LHCN-M2 (cell line): ENCODE measurements around the gene TMEM242. TPM values are rescaled to one million over a fixed set of nuclear protein-coding genes. Genes with fewer than 3 reads are reported as not detected.

ENCODE experiments used
- DNase-seq: peaks from one replicate; pipeline ENCODE4 v3.0.0-alpha.2; 2012; ENCODE audit warnings: low read depth
- total RNA-seq: library from RNA; depleted of rRNA; stranded (reverse); fragments of >200 nt; gene quantifications from 2 replicates; pipeline ENCODE4 v1.2.3, GENCODE V29; 2014

Gene TMEM242
- total RNA-seq, 1 experiment from 2014 or later = 5.5 TPM

GRCh38 chr6:157271911-157272310, 51.4 kb downstream of the TMEM242 start:
- no peak for DNase-seq

- no peak for DNase-seq
These were observed 51.9 kb downstream of the TMEM242 start for GRCh38 chr6:157271441-157271840.

DNA sequence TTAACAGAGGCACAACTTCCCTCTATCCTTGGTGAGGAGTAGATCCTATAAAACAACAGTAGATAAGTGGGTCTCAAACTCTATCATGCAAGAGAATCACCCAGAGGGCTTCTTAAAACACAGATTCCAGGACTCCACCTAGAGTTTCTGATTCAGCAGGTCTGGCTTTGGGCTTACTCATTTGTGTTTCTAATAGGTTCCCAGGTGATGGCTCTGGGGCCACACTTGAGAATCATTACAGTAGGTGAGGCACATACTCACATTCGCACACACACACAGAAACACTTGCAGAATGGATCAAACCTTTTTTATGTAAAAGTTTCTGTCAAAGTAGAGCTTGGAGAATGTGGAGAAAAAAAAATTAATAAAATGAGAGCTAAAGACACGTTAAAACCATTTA, 52.4 kb downstream of the TMEM242 start:
- DNase-seq = no peak

DNA sequence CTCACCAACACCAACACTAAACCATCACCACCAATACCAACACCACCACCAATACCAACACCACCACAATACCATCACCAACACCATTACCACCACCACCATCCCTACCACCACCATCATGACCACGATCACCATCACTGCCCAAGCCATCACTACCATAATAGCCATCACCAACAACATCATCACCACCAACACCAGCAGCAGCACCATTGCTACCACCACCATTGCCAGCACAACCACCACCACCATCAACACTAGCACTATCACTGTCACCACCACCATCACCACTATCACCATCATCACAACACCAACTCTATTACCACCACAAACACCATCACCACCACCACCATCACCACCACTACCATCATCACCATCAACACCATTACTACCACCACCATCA, 53.0 kb downstream of the TMEM242 start:
- no peak for DNase-seq

DNA sequence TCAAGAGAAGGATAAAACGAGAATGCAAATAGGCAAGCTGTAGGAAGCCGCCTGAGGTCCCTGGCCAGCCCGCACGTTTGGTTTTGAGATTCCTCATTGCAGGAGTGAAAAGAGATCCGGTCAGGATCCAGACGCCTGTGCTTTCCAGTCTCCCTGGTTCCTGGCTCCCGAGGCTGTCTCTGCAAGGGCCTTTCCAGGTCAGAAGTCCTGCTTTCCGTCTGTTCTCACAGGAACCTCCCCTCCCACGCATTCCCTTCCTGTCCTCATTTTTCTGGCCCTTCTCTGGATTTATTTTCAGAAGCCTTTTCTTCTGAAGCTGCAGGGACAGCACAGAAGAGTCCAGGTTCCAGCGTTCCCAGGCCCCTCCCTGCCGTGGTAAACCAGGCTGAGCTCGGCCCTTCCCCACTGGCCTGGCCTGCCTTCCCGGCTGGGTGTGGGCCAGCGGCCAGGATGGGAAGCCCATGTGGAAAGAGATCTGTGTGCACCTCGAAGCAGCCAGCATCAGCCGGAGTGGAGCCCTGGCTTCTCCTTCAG, 54.0 kb downstream of the TMEM242 start:
- no peak for DNase-seq

- no peak for DNase-seq
These were observed 54.5 kb downstream of the TMEM242 start for GRCh38 chr6:157268835-157269234.

GRCh38 chr6:157268396-157268795, 54.9 kb downstream of the TMEM242 start:
- no peak for DNase-seq

DNA sequence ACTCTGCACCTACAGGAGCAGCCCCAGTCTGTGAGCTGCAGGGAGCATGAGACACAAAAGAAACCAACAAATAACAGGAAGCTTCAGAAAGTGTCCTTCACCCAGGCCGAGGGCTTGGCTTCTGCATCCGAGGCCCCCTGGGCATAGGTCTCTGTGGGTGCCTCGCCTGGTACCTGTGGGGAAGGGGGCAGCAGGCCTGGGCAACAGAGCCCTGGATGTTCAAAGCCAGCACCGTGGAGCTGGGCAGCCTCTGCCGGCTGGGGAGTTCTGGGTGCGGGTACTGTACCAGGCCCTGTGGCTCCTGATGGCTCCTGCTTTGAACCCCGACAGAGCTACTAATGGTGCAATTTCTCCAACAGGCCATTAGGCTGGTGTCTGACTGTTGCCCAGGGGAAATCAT, 55.7 kb downstream of the TMEM242 start:
- no peak for DNase-seq

DNA sequence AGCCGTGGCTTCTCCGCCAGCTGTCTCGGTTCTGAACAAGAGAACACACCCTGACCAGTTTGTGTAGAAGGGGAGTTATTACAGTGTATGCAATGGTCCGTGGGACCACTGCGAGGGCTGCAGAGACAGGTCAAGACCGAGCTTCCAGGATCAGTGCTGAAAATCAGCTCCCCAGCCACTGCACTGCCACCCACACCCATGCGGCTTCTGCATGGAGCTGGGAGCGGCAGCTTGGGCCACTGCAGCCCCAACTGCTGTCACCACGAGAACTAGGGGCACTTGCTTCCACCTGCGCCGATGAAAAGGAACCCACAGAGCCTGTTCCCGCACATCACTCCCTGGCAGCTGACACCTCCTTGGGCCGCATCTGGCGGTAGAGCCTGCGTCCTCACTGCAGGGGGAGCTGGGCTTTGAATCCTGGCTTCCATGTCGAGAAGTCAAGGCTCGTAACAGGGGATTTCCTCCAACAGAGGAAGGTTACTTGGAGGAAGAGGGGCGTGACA, 56.2 kb downstream of the TMEM242 start:
- DNase-seq = no peak

- DNase-seq = no peak
These were observed 56.8 kb downstream of the TMEM242 start for GRCh38 chr6:157266274-157267101.

DNA sequence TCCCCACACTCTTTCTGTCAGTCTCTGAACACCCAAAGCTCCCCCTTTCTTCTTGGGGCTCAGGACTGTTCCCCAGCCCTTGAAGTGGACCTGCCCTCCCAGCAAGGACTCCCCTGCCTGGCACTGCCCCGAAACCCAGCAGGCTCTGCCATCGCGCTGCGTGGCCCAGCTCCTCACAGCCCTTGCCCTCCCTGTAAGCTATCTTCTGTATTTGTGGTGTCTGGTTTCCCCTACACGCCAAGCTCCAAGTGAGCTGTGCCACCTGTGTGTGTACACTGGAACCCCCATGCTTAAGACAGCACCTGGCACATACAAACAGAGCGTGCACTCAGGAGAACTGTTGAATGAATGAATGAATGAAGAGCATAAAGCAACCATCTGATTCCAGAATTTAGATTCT, 57.7 kb downstream of the TMEM242 start:
- no peak for DNase-seq

- DNase-seq = no peak
These were observed 58.1 kb downstream of the TMEM242 start for GRCh38 chr6:157265186-157265585.

DNA sequence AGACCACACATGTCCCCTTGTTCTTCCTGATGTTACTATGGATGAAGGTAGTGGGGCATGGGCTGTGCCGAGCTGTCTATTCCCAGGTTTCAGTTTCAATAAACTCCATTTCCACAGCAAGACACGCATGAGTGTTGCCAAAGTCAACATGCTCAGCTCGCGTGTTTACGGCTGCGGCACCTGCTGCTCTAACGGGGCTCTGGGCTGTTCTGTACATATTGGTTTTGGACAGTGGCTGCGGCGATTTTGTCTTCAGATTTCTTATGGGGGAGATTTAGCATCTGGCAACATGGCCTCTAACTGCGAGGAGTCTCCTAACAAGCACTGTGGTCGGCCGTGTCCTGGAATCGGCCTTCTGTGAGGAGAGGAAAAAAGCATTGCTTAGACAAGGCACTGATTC, 58.6 kb downstream of the TMEM242 start:
- DNase-seq = no peak

DNA sequence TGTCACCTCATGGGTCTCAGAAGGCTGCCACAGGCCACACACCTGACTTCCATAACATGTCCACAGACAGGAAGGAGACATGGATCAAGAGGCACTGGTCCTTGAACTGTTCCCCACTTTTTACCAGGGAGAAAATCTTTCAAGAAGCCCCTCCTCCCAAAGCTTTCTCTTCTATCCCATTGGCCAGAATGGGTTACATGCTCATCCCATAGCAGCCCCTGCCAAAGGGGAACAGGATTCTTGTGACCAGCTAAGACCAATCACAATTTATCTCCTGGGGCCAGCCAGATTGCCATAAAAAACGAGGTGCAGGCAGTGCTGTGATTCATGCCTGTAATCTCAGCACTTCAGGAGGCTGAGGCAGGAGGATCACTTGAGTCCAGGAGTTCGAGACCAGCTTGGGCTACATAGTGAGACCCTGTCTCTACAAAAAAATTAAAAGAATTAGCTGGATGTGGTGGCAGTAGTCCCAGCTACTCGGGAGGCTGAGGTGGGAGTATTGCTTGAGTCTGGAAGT, 59.4 kb downstream of the TMEM242 start:
- DNase-seq = no peak

DNA sequence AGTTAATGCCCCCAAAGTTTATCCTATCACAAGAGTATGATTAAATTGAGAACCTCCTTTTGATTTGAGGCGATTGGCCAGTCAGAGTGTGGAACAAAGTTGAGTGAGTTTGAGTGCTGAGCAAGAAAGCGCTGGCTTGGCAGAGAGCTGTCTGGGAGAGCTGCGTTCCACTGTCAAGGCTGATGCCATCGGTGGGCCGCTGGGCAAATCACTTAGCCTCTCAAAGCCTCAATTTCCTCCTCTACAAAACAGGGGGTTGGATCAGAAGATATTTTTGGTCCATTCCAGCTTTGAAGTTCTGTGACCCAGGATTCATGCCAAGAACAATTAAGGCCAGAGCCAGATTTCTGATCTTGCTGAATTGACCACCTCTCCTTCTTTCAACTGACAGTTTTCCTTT, 60.2 kb downstream of the TMEM242 start:
- DNase-seq = no peak

GRCh38 chr6:157261606-157262005, 61.7 kb downstream of the TMEM242 start:
- no peak for DNase-seq

DNA sequence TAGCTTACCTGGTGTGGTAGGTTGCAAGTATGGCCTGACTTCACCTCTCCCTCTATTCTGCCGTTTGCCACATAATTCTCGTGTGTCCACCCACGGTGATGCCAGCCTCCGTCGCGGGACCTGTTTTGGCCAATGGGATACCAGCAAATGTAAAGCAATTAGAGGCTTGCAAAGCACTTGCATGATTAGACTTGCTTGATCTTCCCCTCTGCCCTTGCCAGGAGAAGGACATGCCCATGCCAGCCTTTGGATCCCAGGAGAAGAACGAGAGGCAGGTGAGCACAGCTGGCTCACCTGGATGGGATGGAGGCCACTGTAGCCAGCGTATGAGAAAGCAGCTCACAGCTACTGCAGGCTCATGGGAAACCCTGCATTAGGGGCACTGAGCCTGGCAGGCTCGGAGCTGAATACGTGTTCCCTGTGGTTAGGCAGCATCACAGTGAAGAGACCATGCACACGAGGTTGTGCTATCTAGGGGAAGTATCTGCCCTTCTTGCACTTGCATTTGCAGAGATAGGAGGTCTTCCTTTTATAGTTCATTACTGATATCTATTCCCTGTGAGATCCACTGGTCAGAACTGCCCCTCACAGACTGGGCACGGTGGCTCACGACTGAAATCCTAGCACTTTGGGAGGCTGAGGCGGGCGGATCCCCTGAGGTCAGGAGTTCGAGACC, 62.4 kb downstream of the TMEM242 start:
- no peak for DNase-seq

- no peak for DNase-seq
These were observed 63.9 kb downstream of the TMEM242 start for GRCh38 chr6:157259443-157259842.

- DNase-seq = no peak
These were observed 64.4 kb downstream of the TMEM242 start for GRCh38 chr6:157258878-157259277.

GRCh38 chr6:157255079-157255478, 68.2 kb downstream of the TMEM242 start:
- no peak for DNase-seq

DNA sequence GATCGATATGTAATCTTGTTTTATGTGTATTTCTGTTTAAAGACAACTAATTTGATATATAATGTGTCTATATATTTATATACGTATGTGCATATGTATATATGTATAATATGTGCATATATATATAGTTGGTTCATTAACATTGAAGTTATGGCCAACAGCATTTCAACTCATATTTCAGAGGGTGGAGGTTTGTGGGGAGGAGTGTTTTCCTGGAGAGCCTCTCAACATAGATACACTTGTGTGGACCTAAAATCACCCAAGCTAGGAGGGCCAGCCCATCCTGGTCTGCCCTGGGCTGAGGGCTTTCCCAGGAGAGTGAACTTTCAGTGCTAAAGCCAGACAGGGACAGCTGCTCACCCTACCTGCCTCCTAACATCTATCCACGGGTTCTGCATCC, 68.8 kb downstream of the TMEM242 start:
- DNase-seq = no peak

GRCh38 chr6:157253699-157254098, 69.6 kb downstream of the TMEM242 start:
- DNase-seq = no peak
